NAMALWA (cell line): ENCODE measurements around the gene MEGF8.

Experiments
- DNase-seq: peaks from one replicate; pipeline ENCODE4 v3.0.0-alpha.2; 2015; ENCODE audit warnings: low spot score

The MEGF8 gene

GRCh38 chr19:42419309-42419708, 93.9 kb downstream of the MEGF8 start:
- DNase-seq: no peak

GRCh38 chr19:42420055-42420544, 94.7 kb downstream of the MEGF8 start:
- peak; percentile 92 for DNase-seq

GRCh38 chr19:42421101-42421500, 95.7 kb downstream of the MEGF8 start:
- no peak for DNase-seq

GRCh38 chr19:42421591-42422031, 96.2 kb downstream of the MEGF8 start:
- no peak for DNase-seq

GRCh38 chr19:42422092-42422900, 96.9 kb downstream of the MEGF8 start:
- peak; percentile 65 for DNase-seq

- DNase-seq: peak; percentile 78
Observed at GRCh38 chr19:42422901-42423461, 97.5 kb downstream of the MEGF8 start.

GRCh38 chr19:42423462-42424344, 98.3 kb downstream of the MEGF8 start:
- peak; percentile 96 for DNase-seq

- no peak for DNase-seq
Observed at GRCh38 chr19:42424345-42424707, 98.9 kb downstream of the MEGF8 start.

GRCh38 chr19:42424712-42425131, 99.3 kb downstream of the MEGF8 start:
- DNase-seq: no peak

GRCh38 chr19:42426643-42427042, 101.2 kb downstream of the MEGF8 start:
- no peak for DNase-seq

GRCh38 chr19:42427313-42427712, 101.9 kb downstream of the MEGF8 start, which contains the start of gene LIPE:
Gene LIPE (minus strand): TSS chr19:42427388. CDS start chr19:42427149, 239 bp downstream.
- DNase-seq: no peak
